CD4-positive, alpha-beta T cell (primary cell): ENCODE data around the gene RNF220. TPM values are rescaled to one million over a fixed set of nuclear protein-coding genes. Genes with fewer than 3 reads are reported as not detected.

Source experiments
- ATAC-seq: fragments of 200-7000 bp; cut with Tn5 transposase; one replicate; pipeline ENCODE4 v1.10.0; 2022; ENCODE audit warnings: mild to moderate bottlenecking; ENCODE audit not compliant: poor library complexity
- CTCF ChIA-PET: fragments of 350-600 bp; sonication (Branson Sonifier 250); formaldehyde crosslinking; loops from one replicate; lab custom pipeline; 2021; ENCODE audit warnings: antibody characterized with exemption, inconsistent platforms; lab: Charles Lee
- POLR2A ChIA-PET: fragments of 350-600 bp; sonication (Branson Sonifier 250); formaldehyde crosslinking; loops from one replicate; lab custom pipeline; 2021; ENCODE audit warnings: antibody characterized with exemption, inconsistent platforms; lab: Charles Lee
- DNase-seq, 14 experiments: peaks; one replicate each; pipeline ENCODE4 v3.0.0-alpha.2; 2013 to 2020; ENCODE audit warnings: mixed read lengths in 2 of 14
- H3K27ac ChIP-seq, 2 donors: one replicate each; pipeline versions ENCODE4 v1.5.1 to v1.7.0; 2013; ENCODE audit warnings: low read length in 2 of 2, low read depth in 1 of 2, mild to moderate bottlenecking in 1 of 2
- H3K27me3 ChIP-seq, 2 experiments: 1 replicate in 1 of 2; 2 replicates in 1 of 2; pipeline versions ENCODE4 v1.6.1 to v1.7.0; 2013; ENCODE audit warnings: low read length in 2 of 2, control low read depth in 1 of 2, mild to moderate bottlenecking in 1 of 2, moderate library complexity in 1 of 2; ENCODE audit not compliant: insufficient read depth in 2 of 2, control insufficient read depth in 1 of 2
- H3K36me3 ChIP-seq: one replicate; pipeline ENCODE4 v1.6.1; 2013; ENCODE audit warnings: low read length, control low read depth; ENCODE audit not compliant: insufficient read depth
- H3K4me1 ChIP-seq: one replicate; pipeline ENCODE4 v1.6.1; 2013; ENCODE audit warnings: low read length, control low read depth; ENCODE audit not compliant: insufficient read depth
- H3K4me3 ChIP-seq: one replicate; pipeline ENCODE4 v1.5.1; 2013; ENCODE audit warnings: mild to moderate bottlenecking, low read length, moderate library complexity
- H3K9me3 ChIP-seq, 2 experiments: 1 replicate in 1 of 2; 2 replicates in 1 of 2; pipeline versions ENCODE4 v1.6.1 to v1.7.0; 2013; ENCODE audit warnings: low read length in 2 of 2, mild to moderate bottlenecking in 2 of 2, control low read depth in 1 of 2, moderate library complexity in 1 of 2; ENCODE audit not compliant: control insufficient read depth in 1 of 2, insufficient read depth in 1 of 2
- H3K27ac Mint-ChIP-seq: one replicate; pipeline ENCODE4 v1.8.0; 2020; ENCODE audit warnings: mixed read lengths
- H3K27me3 Mint-ChIP-seq: one replicate; pipeline ENCODE4 v1.8.0; 2021; ENCODE audit warnings: mixed read lengths
- H3K36me3 Mint-ChIP-seq: one replicate; pipeline ENCODE4 v1.8.0; 2021; ENCODE audit warnings: low read depth, mixed read lengths
- H3K4me1 Mint-ChIP-seq: one replicate; pipeline ENCODE4 v1.8.0; 2021; ENCODE audit warnings: low read depth, mixed read lengths
- H3K4me3 Mint-ChIP-seq: one replicate; pipeline ENCODE4 v1.8.0; 2020; ENCODE audit warnings: mild to moderate bottlenecking, mixed read lengths
- H3K9me3 Mint-ChIP-seq: one replicate; pipeline ENCODE4 v1.8.0; 2020; ENCODE audit warnings: mixed read lengths
- intact Hi-C, 2 experiments: fragments of 100-400 bp; cut with DNase I in 1 of 2; cut with micrococcal nuclease in 1 of 2; formaldehyde crosslinking; loops; one replicate each; pipeline versions ENCODE4 v1.15.1 to v1.9.0; 2023 to 2025; cut with DNase I, micrococcal nuclease
- total RNA-seq, 174 experiments: library from RNA in 2 of 174; stranded (reverse) in 2 of 174; gene quantifications; one replicate each; pipeline ENCODE4 v1.2.3 and lab custom pipeline; 2021 to 2026
- TF ChIP-seq, protein P1 (sequence below): fragments of 200-600 bp; IDR thresholded peaks from one replicate; pipeline ENCODE4 v1.8.0; 2022; ENCODE audit warnings: antibody characterized with exemption, mild to moderate bottlenecking

RNF220 gene
- total RNA-seq, 2 experiments from 2014 or later: 76.0 to 77.9 TPM

DNA sequence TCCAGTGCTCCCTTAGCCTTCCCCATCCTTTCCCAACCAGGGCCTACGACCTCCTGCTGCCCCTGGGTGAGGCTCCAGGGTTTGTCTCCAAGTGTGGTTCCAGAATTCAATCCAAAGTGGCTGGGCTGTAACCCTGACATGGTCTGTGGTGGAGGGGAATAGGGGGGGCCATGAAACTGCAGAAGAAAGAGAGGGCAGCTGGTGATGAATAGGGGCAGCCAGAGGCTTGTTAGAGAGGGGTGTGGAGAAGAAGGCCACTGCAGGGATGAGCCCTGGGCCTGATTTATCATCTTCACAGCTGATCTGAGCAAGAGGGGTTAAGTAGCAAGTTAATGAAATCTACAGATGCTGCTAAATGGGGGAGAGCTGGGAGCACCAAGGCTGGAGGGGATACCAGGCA, 37.1 kb upstream of the RNF220 start:
- Histone ChIP-seq H3K27me3 (no peaks in the 10 kb centered on the region), H3K27ac (no peak overlapping the region), H3K4me1 (no peaks in the 10 kb centered on the region), H3K36me3 (no peaks in the 10 kb centered on the region), H3K9me3 (no peaks in the 10 kb centered on the region), H3K4me3 (no peak overlapping the region)
- ATAC-seq (no peak), DNase-seq (no peak)
- no peak overlapping the region for H3K27ac Mint-ChIP-seq
- no peaks in the 10 kb centered on the region for H3K27me3 Mint-ChIP-seq
- intact Hi-C loops: no loop called here
- H3K4me1 Mint-ChIP-seq: no peaks in the 10 kb centered on the region
- POLR2A ChIA-PET: no interaction called here
- CTCF ChIA-PET: no interaction called here
- no peaks in the 10 kb centered on the region for H3K9me3 Mint-ChIP-seq
- TF ChIP-seq, protein P1, sequence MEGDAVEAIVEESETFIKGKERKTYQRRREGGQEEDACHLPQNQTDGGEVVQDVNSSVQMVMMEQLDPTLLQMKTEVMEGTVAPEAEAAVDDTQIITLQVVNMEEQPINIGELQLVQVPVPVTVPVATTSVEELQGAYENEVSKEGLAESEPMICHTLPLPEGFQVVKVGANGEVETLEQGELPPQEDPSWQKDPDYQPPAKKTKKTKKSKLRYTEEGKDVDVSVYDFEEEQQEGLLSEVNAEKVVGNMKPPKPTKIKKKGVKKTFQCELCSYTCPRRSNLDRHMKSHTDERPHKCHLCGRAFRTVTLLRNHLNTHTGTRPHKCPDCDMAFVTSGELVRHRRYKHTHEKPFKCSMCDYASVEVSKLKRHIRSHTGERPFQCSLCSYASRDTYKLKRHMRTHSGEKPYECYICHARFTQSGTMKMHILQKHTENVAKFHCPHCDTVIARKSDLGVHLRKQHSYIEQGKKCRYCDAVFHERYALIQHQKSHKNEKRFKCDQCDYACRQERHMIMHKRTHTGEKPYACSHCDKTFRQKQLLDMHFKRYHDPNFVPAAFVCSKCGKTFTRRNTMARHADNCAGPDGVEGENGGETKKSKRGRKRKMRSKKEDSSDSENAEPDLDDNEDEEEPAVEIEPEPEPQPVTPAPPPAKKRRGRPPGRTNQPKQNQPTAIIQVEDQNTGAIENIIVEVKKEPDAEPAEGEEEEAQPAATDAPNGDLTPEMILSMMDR: no peak
- H3K36me3 Mint-ChIP-seq: no peaks in the 10 kb centered on the region
- no peak overlapping the region for H3K4me3 Mint-ChIP-seq

GRCh38 chr1:44368471-44369151, 36.4 kb upstream of the RNF220 start:
- Histone ChIP-seq H3K27ac (no peak overlapping the region), H3K36me3 (no peaks in the 10 kb centered on the region), H3K27me3 (no peaks in the 10 kb centered on the region), H3K4me1 (no peaks in the 10 kb centered on the region), H3K4me3 (no peak overlapping the region), H3K9me3 (no peaks in the 10 kb centered on the region)
- no peaks in the 10 kb centered on the region for H3K36me3 Mint-ChIP-seq
- H3K4me1 Mint-ChIP-seq: no peaks in the 10 kb centered on the region
- H3K27ac Mint-ChIP-seq: no peak overlapping the region
- no peaks in the 10 kb centered on the region for H3K27me3 Mint-ChIP-seq
- ChIA-PET CTCF (no interaction called here), POLR2A (no interaction called here)
- ATAC-seq: no peak
- no peaks in the 10 kb centered on the region for H3K9me3 Mint-ChIP-seq
- no peak overlapping the region for H3K4me3 Mint-ChIP-seq
- intact Hi-C loops: no loop called here
- TF ChIP-seq, protein P1: no peak
- DNase-seq: no peak

- Mint-ChIP-seq H3K27me3 (no peaks in the 10 kb centered on the region), H3K36me3 (no peaks in the 10 kb centered on the region), H3K9me3 (no peaks in the 10 kb centered on the region), H3K4me1 (no peaks in the 10 kb centered on the region), H3K27ac (no peak overlapping the region), H3K4me3 (no peak overlapping the region)
- ATAC-seq: no peak
- Histone ChIP-seq H3K4me1 (no peaks in the 10 kb centered on the region), H3K27ac (no peak overlapping the region), H3K4me3 (no peak overlapping the region), H3K27me3 (no peaks in the 10 kb centered on the region), H3K9me3 (no peaks in the 10 kb centered on the region), H3K36me3 (no peaks in the 10 kb centered on the region)
- TF ChIP-seq, protein P1: no peak
- ChIA-PET CTCF (no interaction called here), POLR2A (no interaction called here)
- intact Hi-C loops: no loop called here
- no peak for DNase-seq
Observed at GRCh38 chr1:44371206-44371605, 33.8 kb upstream of the RNF220 start.
